OCI-LY7 (cell line): ENCODE results near the gene CCR5.

Experiments
- EZH2phosphoT487 ChIP-seq: fragments of 200-600 bp; sonication (generic); IDR thresholded peaks from 2 replicates; pipeline ENCODE4 v1.6.1; 2018; ENCODE audit warnings: low read depth, borderline replicate concordance, mild to moderate bottlenecking, mixed run types, antibody characterized with exemption, low read length, moderate library complexity, mixed read lengths
- TF ChIP-seq, protein P1 (sequence below): fragments of 200-600 bp; sonication (generic); conservative IDR thresholded peaks from 2 replicates; pipeline ENCODE4 v1.5.1; 2014; ENCODE audit warnings: mild to moderate bottlenecking, antibody characterized with exemption, low read length, moderate library complexity, mixed read lengths

DNA sequence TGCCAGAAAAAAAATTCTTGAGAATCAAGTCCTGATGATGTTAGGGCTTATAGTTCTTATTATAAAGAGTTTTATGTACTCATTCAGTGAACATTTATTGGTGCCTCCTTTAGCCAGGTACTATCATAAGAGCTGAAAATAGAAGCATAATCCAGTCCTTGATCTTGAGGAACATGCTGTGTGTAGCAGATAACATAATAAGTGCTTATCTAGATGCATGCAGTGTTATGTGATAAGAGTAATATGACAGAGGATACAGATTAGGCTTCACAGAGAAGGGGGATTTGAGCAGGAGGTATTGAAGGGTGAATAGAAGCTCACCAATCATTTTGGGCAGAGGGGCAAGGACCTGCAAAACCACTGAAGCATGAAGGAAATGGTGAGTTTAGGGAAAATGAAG is 15.8 kb upstream of the CCR5 start:
- TF ChIP-seq, protein P1, sequence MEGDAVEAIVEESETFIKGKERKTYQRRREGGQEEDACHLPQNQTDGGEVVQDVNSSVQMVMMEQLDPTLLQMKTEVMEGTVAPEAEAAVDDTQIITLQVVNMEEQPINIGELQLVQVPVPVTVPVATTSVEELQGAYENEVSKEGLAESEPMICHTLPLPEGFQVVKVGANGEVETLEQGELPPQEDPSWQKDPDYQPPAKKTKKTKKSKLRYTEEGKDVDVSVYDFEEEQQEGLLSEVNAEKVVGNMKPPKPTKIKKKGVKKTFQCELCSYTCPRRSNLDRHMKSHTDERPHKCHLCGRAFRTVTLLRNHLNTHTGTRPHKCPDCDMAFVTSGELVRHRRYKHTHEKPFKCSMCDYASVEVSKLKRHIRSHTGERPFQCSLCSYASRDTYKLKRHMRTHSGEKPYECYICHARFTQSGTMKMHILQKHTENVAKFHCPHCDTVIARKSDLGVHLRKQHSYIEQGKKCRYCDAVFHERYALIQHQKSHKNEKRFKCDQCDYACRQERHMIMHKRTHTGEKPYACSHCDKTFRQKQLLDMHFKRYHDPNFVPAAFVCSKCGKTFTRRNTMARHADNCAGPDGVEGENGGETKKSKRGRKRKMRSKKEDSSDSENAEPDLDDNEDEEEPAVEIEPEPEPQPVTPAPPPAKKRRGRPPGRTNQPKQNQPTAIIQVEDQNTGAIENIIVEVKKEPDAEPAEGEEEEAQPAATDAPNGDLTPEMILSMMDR = no peak
- TF ChIP-seq EZH2phosphoT487 = no peak
